BJ (cell line): Measurements from ENCODE around the gene ENTPD5. TPM values are rescaled to one million over a fixed set of nuclear protein-coding genes. Genes with fewer than 3 reads are reported as not detected.

ENCODE experiments used
- CTCF ChIA-PET: fragments of 350-600 bp; formaldehyde crosslinking; extraction: SDS; loops from one replicate; lab custom pipeline; 2021; ENCODE audit warnings: antibody characterized with exemption, inconsistent platforms; lab: Yijun Ruan, JAX
- POLR2A ChIA-PET: fragments of 300-600 bp; sonication (Branson Sonifier 250); formaldehyde crosslinking; extraction: SDS; loops from one replicate; lab custom pipeline; 2021; ENCODE audit warnings: antibody characterized with exemption; lab: Charles Lee
- DNase-seq: peaks from one replicate; pipeline ENCODE4 v3.0.0-alpha.2; 2011; ENCODE audit warnings: low read depth
- H3K27me3 ChIP-seq: 2 replicates; pipeline ENCODE4 v1.6.0; 2011; ENCODE audit warnings: low read length; ENCODE audit not compliant: control insufficient read depth, insufficient read depth
- H3K36me3 ChIP-seq: 2 replicates; pipeline ENCODE4 v1.5.1; 2011; ENCODE audit warnings: low read length; ENCODE audit not compliant: control insufficient read depth, insufficient read depth
- H3K4me3 ChIP-seq: 2 replicates; pipeline ENCODE4 v1.5.1; 2011; ENCODE audit warnings: low read depth, mild to moderate bottlenecking, control low read depth, low read length
- polyA plus RNA-seq: library from polyadenylated mRNA; depleted of rRNA; stranded (reverse); fragments of >200 nt; gene quantifications from 2 replicates; pipeline ENCODE4 v1.2.3, GENCODE V29; 2011; rRNA removed
- small RNA-seq: library from RNA; depleted of rRNA; stranded (forward); fragments of <200 nt; gene quantifications from one replicate; pipeline ENCODE3, GENCODE V24; 2012; ENCODE audit warnings: low replicate concordance, low read depth; ENCODE audit not compliant: insufficient read length
- TF ChIP-seq, protein P1 (sequence below): IDR thresholded peaks from 2 replicates; pipeline ENCODE4 v1.5.1; 2011; ENCODE audit warnings: low read depth, mild to moderate bottlenecking, control low read depth, inconsistent platforms, low read length, moderate library complexity; ENCODE audit not compliant: insufficient read depth

ENTPD5 gene
- polyA plus RNA-seq, 1 experiment = 8.9 TPM

DNA sequence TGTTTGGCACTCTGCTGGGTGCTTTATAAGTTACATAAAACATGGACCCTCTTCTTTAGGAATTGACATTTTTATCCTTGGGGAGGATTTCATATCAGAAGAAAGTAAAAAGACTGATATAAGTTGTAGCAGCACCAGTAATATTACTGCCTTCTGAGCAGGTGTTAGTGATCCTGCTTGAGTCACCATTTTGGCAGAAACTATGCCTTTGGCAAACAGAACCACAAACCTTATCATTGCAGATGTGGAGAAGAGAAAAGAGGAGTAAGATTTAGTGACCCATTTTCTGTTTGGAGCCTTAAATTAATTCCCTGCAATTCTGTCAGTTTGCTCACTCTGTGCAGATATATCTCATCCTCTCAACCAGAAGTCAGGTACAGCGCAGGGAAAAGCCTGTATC lies 109.4 kb downstream of the ENTPD5 start:
- TF ChIP-seq, protein P1, sequence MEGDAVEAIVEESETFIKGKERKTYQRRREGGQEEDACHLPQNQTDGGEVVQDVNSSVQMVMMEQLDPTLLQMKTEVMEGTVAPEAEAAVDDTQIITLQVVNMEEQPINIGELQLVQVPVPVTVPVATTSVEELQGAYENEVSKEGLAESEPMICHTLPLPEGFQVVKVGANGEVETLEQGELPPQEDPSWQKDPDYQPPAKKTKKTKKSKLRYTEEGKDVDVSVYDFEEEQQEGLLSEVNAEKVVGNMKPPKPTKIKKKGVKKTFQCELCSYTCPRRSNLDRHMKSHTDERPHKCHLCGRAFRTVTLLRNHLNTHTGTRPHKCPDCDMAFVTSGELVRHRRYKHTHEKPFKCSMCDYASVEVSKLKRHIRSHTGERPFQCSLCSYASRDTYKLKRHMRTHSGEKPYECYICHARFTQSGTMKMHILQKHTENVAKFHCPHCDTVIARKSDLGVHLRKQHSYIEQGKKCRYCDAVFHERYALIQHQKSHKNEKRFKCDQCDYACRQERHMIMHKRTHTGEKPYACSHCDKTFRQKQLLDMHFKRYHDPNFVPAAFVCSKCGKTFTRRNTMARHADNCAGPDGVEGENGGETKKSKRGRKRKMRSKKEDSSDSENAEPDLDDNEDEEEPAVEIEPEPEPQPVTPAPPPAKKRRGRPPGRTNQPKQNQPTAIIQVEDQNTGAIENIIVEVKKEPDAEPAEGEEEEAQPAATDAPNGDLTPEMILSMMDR = no peak
- CTCF ChIA-PET = no interaction called here
- H3K4me3 ChIP-seq = no peak overlapping the region
- no peaks in the 10 kb centered on the region for H3K27me3 ChIP-seq
- POLR2A ChIA-PET = no interaction called here
- H3K36me3 ChIP-seq = peaks cover 10% of the 10 kb centered on the region
- no peak for DNase-seq

Small RNAs within 50 kb of the gene (small RNA-seq; reads per million reads assigned to genes)
- not detected for gene AC005480.2

Other genes starting within 250 kb of the ENTPD5 start
- 1.3 and 3.0 TPM in 2 replicates for gene PTGR2, start 167.5 kb downstream of the ENTPD5 start, polyA plus RNA-seq
- gene ZNF410, start 132.4 kb downstream of the ENTPD5 start, polyA plus RNA-seq = 44.8 and 61.4 TPM in 2 replicates
- gene FAM161B, start 69.2 kb downstream of the ENTPD5 start, polyA plus RNA-seq = 2.5 and 2.6 TPM in 2 replicates
- gene COQ6, start 69.0 kb downstream of the ENTPD5 start, polyA plus RNA-seq = 31.5 and 38.2 TPM in 2 replicates
- gene BBOF1, start 61 bp upstream of the ENTPD5 start, polyA plus RNA-seq = 3.5 and 7.5 TPM in 2 replicates
- gene ALDH6A1, start 65.2 kb upstream of the ENTPD5 start, polyA plus RNA-seq = 9.1 and 10.6 TPM in 2 replicates
- gene LIN52, start 65.7 kb upstream of the ENTPD5 start, polyA plus RNA-seq = 7.4 and 7.7 TPM in 2 replicates
- not detected in 2 replicates for gene VSX2, start 220.2 kb upstream of the ENTPD5 start, polyA plus RNA-seq